Cardiac muscle cell (in vitro differentiated cells and primary cell): ENCODE results near the gene FLOT2. TPM values are rescaled to one million over a fixed set of nuclear protein-coding genes. Genes with fewer than 3 reads are reported as not detected.

Experiments
- DNase-seq, 2 donors: peaks; one replicate each; pipeline versions ENCODE4 v3.0.0 to v3.0.0-alpha.2; 2010 to 2017; ENCODE audit warnings: low read depth in 1 of 2, low spot score in 1 of 2
- H3K27ac ChIP-seq: fragments of 200-600 bp; sonication (generic); 2 replicates; pipeline ENCODE4 v1.5.1; 2016
- H3K27me3 ChIP-seq: fragments of 200-600 bp; sonication (generic); 2 replicates; pipeline ENCODE4 v1.6.0; 2016; ENCODE audit warnings: control low read depth
- H3K36me3 ChIP-seq: fragments of 200-600 bp; sonication (generic); 2 replicates; pipeline ENCODE4 v1.5.1; 2016; ENCODE audit warnings: control low read depth
- H3K4me1 ChIP-seq: fragments of 200-600 bp; sonication (generic); 2 replicates; pipeline ENCODE4 v1.8.1; 2017; ENCODE audit warnings: low read depth, mild to moderate bottlenecking, mixed run types
- H3K4me3 ChIP-seq: fragments of 200-600 bp; sonication (generic); 2 replicates; pipeline ENCODE4 v1.5.1; 2016; ENCODE audit warnings: mild to moderate bottlenecking
- H3K9me3 ChIP-seq: fragments of 200-600 bp; sonication (generic); 2 replicates; pipeline ENCODE4 v1.5.1; 2017; ENCODE audit warnings: low read depth, mild to moderate bottlenecking, control low read depth
- polyA plus RNA-seq: library from polyadenylated mRNA; unstranded; fragments of >200 nt; fragmentation: Nextera tagmentation; extraction: Ambion mirVana; gene quantifications from 2 replicates; pipeline ENCODE4 v1.2.1, GENCODE V29; 2016
- total RNA-seq: library from RNA; depleted of rRNA; stranded (reverse); fragments of >200 nt; gene quantifications from 2 replicates; pipeline ENCODE4 v1.2.3, GENCODE V29; 2016
- TF ChIP-seq, protein P1 (sequence below): IDR thresholded peaks from 2 replicates; pipeline ENCODE4 v1.5.1; 2012; ENCODE audit warnings: low read depth, mild to moderate bottlenecking, low read length

Gene FLOT2
- total and polyA plus RNA-seq, 2 experiments from 2014 or later = 102 to 145 TPM

DNA sequence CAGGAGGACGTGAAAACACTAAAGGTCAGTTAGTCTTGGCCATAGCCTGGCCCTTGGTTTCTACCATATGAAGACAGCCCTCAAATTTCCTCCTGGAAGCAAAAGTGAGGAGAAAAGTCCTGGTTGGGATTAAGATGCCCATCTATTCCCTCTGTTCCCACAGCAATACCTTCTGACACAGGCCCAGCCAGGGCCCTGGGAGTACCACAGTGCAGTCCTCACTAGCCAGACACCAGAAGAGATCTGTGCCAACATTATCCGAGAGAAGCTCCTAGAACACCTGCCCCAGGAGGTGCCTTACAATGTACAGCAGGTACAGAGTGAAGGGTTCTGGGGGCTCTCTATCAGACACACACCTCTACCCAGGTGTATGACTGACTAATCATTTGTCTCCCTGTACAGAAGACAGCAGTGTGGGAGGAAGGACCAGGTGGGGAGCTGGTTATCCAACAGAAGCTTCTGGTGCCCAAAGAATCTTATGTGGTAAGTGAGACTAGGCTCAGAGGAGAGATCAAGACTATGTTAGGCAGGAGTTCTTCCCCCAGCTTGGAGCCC, 38.7 kb downstream of the FLOT2 start:
- no peaks in the 10 kb centered on the region for H3K4me1 ChIP-seq
- no peak overlapping the region for H3K27ac ChIP-seq
- H3K9me3 ChIP-seq = no peaks in the 10 kb centered on the region
- TF ChIP-seq, protein P1, sequence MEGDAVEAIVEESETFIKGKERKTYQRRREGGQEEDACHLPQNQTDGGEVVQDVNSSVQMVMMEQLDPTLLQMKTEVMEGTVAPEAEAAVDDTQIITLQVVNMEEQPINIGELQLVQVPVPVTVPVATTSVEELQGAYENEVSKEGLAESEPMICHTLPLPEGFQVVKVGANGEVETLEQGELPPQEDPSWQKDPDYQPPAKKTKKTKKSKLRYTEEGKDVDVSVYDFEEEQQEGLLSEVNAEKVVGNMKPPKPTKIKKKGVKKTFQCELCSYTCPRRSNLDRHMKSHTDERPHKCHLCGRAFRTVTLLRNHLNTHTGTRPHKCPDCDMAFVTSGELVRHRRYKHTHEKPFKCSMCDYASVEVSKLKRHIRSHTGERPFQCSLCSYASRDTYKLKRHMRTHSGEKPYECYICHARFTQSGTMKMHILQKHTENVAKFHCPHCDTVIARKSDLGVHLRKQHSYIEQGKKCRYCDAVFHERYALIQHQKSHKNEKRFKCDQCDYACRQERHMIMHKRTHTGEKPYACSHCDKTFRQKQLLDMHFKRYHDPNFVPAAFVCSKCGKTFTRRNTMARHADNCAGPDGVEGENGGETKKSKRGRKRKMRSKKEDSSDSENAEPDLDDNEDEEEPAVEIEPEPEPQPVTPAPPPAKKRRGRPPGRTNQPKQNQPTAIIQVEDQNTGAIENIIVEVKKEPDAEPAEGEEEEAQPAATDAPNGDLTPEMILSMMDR = no peak
- H3K27me3 ChIP-seq = no peaks in the 10 kb centered on the region
- no peak for DNase-seq
- peaks cover 15% of the 10 kb centered on the region for H3K36me3 ChIP-seq
- no peak overlapping the region for H3K4me3 ChIP-seq

DNA sequence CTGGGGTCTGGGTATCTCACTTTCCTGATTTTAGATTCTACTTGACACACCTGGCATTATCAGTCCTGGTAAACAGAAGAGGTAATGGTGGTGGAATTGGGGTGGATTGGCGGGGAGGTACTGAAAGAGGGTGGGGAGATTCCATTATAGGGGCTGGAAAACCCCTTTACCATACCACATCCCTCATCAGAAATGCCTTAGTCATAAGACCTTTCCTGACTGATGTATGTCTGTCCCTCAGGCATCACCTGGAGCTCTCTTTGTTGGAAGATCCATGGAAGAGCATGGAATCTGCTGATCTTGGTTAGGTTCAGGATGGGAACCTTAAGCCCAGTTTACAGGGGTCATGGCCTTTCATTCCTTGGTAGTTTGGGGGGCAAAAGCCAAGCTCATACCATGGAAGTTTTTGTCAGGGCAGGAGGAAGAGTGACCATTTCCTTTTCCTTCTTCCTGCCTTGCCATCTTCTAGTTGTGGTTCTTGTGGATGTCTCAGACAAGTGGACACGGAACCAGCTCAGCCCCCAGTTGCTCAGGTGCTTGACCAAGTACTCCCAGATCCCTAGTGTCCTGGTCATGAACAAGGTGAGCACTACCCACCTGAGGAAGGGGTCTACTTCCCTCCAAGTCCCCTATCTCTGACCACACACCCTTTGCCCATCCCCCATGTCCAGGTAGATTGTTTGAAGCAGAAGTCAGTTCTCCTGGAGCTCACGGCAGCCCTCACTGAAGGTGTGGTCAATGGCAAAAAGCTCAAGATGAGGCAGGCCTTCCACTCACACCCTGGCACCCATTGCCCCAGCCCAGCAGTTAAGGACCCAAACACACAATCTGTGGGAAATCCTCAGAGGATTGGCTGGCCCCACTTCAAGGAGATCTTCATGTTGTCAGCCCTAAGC, 39.4 kb downstream of the FLOT2 start:
- no peak for DNase-seq
- no peaks in the 10 kb centered on the region for H3K9me3 ChIP-seq
- H3K27me3 ChIP-seq = no peaks in the 10 kb centered on the region
- no peak overlapping the region for H3K27ac ChIP-seq
- H3K36me3 ChIP-seq = peaks cover 15% of the 10 kb centered on the region
- H3K4me3 ChIP-seq = no peak overlapping the region
- no peaks in the 10 kb centered on the region for H3K4me1 ChIP-seq
- TF ChIP-seq, protein P1 = no peak

DNA sequence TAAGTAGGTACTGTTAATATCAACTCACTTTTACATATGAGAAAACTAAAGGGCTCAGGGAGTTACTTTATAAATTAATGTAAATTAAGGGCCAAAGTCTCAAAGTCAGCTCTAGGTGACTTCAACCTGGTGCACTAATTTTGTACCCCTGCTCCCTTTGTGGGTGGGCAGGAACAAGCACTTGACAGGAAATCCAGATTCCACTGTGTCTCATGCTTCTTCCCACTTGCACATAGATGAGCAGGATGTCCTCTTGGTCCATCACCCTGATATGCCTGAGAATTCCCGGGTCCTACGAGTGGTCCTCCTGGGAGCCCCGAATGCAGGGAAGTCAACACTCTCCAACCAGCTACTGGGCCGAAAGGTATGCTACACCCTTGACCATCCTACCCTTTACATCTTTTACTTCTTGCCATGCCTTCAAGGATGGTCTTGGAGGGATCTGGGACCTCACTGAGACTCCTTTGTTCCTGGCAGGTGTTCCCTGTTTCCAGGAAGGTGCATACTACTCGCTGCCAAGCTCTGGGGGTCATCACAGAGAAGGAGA, 41.4 kb downstream of the FLOT2 start:
- no peaks in the 10 kb centered on the region for H3K27me3 ChIP-seq
- no peaks in the 10 kb centered on the region for H3K9me3 ChIP-seq
- H3K4me1 ChIP-seq = no peaks in the 10 kb centered on the region
- peaks cover 15% of the 10 kb centered on the region for H3K36me3 ChIP-seq
- H3K4me3 ChIP-seq = no peak overlapping the region
- no peak for DNase-seq
- TF ChIP-seq, protein P1 = no peak
- no peak overlapping the region for H3K27ac ChIP-seq

DNA sequence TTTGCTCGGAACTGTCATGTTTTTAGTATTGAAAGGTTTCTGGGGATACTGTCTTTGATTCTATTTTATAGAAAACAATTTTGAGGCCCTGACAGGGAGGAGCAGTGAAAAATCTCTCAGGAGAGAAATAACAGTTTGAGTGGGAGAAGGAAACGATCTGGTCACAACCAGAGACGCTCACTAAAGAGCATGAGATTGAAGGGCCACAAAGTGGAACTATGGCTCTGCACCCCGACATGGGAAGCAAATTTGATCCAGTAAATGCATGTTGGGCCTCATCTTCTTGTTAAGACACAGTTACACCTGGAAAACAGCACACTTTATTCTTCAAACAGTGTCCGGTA, 42.2 kb downstream of the FLOT2 start:
- no peak for DNase-seq
- Histone ChIP-seq H3K4me1 (no peaks in the 10 kb centered on the region), H3K4me3 (peak overlapping the region; percentile 61), H3K27me3 (no peaks in the 10 kb centered on the region), H3K27ac (peak overlapping the region; percentile 45), H3K36me3 (peaks cover 12% of the 10 kb centered on the region), H3K9me3 (no peaks in the 10 kb centered on the region)
- TF ChIP-seq, protein P1 = no peak

DNA sequence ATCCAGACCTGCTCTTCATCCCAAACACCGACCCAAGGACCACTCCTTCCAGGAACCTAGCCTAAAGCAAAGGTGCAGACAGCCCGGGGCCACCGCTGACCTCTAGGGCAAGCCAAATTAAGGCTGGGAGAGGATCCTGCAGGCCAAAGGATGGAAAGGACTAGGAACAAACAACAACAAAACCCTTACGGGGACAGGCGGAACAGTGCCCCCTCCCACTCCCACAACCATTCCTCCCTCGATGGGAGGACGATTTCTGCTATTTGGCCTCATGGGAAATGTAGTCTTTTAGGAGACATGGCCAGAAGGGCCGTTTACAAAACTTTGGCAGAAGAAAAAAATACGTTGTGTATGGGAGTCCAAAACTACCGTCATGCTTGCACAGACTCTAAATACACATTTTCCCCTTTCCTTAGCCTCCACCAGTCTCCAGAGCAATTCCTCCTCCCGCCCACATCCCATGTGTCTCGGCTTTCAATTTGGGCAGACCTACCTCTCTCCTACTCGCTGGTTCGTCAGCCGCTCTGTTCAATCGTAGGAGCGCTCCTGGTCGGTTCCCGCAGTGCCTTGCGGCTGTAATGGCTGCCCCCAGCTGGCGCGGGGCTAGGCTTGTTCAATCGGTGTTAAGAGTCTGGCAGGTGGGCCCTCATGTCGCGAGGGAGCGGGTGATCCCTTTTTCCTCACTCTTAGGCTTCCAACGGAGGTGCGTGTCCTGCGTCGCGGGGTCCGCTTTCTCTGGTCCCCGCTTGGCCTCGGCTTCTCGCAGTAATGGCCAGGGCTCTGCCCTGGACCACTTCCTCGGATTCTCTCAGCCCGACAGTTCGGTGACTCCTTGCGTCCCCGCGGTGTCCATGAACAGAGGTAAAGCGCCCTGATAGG, 42.8 kb downstream of the FLOT2 start, which contains the start of gene ERAL1:
TSS of gene ERAL1 (plus strand) at position 560 of the 879 bp plus-strand sequence. CDS start at position 579, 19 bp downstream.
- peaks cover 9% of the 10 kb centered on the region for H3K36me3 ChIP-seq
- H3K9me3 ChIP-seq = no peaks in the 10 kb centered on the region
- H3K4me3 ChIP-seq = peak within 1 kb of the TSS; percentile 61
- no peaks in the 10 kb centered on the region for H3K27me3 ChIP-seq
- H3K27ac ChIP-seq = peak within 1 kb of the TSS; percentile 45
- TF ChIP-seq, protein P1 = no peak
- H3K4me1 ChIP-seq = no peaks in the 10 kb centered on the region
- DNase-seq = peak; percentile 90 to 92
